GM19463 (cell line): Measurements from ENCODE around the gene ASTN2.
"Not testable (repeated sequence)": the region's sequence is repeated elsewhere in the genome, so short reads cannot be mapped to it uniquely, and the experiment has no call there.

Experiments used
- ATAC-seq: cut with Tn5 transposase; IDR thresholded peaks from one replicate; pipeline ENCODE4 v1.9.1; 2021; ENCODE audit warnings: mild to moderate bottlenecking, moderate library complexity; ENCODE audit not compliant: unreplicated experiment

ASTN2 gene

DNA sequence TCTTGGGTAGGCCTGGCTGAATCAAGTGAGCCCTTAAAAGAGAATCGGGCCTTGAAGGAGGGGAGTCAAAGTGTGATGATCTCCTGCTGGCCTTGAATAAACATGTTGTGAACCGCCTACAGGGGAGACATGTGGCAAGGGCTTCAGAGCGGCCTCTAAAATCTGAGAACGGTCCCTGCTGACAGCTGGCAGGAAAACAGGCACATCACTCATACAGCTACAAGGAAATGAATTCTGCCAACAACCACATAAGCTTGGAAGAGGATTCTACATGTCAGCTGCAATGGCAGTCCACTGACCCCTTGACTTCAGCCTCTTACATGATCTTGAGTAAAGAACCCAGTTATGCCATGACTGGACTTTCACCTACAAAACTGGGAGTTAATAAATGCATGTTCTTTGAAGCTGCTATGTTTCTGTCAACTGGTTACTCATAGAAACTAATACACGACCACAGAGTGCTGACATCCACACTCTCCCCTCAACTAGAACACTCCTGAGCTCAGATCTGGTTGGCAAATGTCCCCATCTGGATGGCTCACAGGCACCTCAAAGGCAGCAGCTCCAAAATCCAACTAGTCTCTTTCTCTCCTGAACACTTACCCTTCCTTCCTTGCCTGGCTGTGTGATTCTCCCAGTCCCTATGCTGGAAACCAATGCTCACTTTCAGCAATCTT, 333.1 kb downstream of the ASTN2 start:
- ATAC-seq = no peak

DNA sequence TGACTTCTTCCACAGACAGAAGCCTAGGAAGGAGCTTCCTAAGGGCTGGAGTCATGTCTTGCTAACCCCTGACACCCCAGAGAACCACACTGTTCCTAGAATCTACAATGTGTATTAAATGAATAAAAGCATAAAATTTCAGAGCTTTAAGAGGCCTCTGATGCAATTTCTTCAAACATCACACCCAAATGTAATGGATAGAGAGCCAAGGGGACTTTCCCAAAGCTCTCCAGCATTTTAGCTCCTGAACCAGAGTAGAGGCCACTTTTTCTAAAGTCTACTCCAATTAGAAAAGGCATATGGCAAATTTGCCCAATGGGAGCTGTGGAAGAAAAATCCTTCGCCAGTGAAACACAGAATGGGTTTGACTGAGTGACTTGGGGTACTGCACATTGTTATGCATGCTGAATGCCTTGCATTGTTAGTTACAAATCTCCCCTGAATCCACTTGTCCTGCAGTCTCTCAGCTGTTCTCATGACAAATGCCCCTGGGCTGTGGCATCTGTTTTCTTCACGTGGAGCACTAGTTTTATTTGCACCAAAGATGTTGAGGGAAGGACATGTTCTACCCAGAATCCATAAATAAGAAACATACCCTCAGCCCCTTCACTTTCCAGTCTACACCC, 334.0 kb downstream of the ASTN2 start:
- ATAC-seq = no peak

- no peak for ATAC-seq
Observed at GRCh38 chr9:117076571-117077290, 338.1 kb downstream of the ASTN2 start.

DNA sequence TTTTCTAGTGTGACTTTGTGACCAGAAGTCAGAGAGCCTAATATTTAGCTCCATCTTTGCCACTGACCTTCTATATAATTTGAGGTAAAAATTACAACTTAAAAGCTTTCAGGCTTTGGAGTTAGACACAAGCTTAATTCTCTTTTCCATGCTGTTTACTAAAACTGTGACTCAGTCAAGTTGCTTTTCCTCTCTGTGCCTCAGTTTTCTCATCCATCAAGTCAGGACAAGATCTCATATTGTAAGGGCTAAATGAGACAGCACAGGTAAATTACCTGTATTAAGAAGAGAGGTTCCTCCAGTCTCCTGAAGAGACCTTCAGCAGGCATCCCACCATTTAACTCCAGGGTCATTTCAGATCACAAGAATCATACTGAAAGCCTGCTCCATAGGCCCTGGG, 339.2 kb downstream of the ASTN2 start:
- no peak for ATAC-seq

GRCh38 chr9:117074784-117075520, 339.9 kb downstream of the ASTN2 start:
- no peak for ATAC-seq

DNA sequence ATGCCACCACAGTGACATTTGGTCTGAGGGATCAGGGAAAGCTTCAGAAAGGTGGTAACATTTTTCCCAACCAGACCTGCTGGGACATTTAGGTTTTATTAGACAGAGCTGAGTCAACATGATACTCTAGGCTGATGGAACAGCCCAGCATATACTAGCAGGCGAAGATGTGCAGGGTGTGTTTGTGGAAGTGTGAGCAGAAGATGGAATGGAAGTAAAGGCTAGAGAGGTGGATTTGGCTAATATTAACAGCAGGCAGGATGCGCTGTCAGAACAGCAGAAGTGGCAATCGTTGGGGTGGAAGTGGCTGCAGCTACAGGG, 340.6 kb downstream of the ASTN2 start:
- ATAC-seq = no peak

- ATAC-seq = no peak
Observed at GRCh38 chr9:117073539-117074341, 341.1 kb downstream of the ASTN2 start.

DNA sequence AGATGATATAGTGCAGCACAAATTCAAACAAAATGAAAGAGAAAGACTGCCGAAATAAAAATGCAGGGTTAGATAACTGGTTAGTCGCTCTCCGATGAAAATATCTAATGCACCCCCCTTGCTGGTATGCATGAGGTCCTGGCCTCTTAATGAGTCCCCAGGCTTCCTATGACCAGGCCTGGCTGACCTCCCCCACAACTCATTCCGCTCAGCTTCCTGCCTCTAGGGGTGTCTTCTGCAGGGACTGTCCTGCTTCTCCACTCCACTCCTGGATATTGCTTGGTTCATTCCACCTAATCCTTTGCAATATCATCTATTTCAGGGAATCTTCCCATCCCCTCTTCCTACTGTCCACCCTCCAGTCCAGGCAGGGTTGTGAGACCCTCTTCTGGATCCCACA, 341.8 kb downstream of the ASTN2 start:
- ATAC-seq = no peak

DNA sequence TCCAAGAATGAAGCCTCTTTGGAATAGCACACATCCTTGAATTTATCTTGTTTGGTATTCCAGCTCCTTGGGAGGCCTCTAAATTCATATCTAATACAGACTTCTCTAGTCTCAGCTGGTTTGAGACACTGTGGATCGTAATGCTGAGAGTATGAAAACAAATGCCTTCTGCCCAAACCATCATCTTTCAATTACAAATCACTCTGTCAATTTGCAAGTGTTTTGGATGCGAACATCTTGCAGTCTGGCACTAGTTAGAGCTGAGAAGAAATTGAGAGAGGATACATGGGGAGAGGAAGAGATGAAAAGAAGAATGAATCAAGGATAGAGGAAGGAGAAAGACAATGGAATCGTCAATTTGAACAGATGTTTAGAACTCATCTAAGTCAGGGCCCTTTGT, 342.6 kb downstream of the ASTN2 start:
- no peak for ATAC-seq

- not testable (repeated sequence) for ATAC-seq
Observed at GRCh38 chr9:117071673-117072207, 343.1 kb downstream of the ASTN2 start.

GRCh38 chr9:117063721-117064471, 351.0 kb downstream of the ASTN2 start:
- no peak for ATAC-seq

DNA sequence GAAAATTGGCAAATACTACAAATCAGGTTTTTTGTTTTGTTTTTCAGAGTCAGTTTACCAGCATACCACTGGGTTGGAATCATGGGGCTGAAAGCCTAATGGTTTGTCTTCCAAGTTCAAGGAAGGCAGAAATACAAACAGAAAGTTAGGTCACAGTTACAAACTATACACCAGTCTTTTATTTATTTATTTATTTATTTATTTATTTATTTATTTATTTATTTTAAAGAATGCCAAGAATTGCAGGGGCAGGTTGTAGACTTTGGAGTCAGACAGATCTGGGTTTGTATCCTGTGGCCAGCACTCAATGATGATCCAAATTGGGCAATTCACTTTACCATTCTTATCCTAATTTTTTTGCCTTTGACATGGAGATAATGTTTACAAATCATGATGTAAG, 353.9 kb downstream of the ASTN2 start:
- no peak for ATAC-seq

GRCh38 chr9:117050007-117050406, 364.9 kb downstream of the ASTN2 start:
- ATAC-seq = no peak

- ATAC-seq = peak; percentile 88
Observed at GRCh38 chr9:117046666-117047327, 368.1 kb downstream of the ASTN2 start.

- no peak for ATAC-seq
Observed at GRCh38 chr9:117044241-117044640, 370.6 kb downstream of the ASTN2 start.

GRCh38 chr9:117043159-117043558, 371.7 kb downstream of the ASTN2 start:
- no peak for ATAC-seq

DNA sequence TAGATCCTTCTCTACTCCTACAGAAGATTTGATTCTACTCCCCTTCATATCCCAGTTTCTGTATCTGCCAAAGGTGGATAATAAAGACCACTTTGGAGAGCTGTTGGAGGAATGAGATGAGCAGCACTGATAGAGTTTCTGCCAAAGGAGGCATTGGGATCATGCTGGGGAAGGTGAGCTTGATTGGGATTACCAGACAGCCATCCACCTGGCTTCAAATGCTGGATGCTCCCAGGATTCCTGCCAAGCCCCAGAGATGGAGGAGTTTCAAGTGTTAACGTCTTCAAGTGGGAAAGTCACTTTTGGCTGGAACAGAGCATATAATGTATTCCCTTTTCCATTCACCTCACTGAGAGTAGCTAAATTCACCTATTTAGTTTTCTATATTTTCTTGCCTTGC, 379.3 kb downstream of the ASTN2 start:
- ATAC-seq = no peak

DNA sequence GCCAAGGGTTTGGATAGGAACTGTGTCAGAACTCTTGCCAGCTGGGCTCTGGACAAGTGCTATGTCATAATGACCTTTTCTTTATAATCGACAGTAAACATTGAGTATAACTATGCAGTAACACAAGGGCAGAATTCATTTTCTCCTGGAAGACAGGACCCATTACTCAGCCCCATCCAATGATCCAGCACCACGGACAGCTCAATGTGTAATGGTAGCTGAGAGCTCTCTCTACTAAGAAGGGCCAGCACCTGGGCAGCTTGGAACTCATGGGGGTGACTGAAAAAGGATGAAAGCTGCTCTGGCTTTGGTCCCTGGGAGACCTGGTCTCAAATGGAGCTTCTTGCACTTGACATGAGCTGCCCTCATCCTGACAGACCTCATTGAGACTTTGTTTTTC, 380.0 kb downstream of the ASTN2 start:
- no peak for ATAC-seq

- ATAC-seq = no peak
Observed at GRCh38 chr9:117030254-117030768, 384.5 kb downstream of the ASTN2 start.
